PC-3 (cell line): ENCODE measurements around the gene IQSEC1. TPM values are rescaled to one million over a fixed set of nuclear protein-coding genes. Genes with fewer than 3 reads are reported as not detected.

Experiments
- ATAC-seq: fragments of 200-7000 bp; cut with Tn5 transposase; 2 replicates; pipeline ENCODE4 v1.9.1; 2020; ENCODE audit warnings: mild to moderate bottlenecking, moderate library complexity
- BruUV-seq: library from RNA; stranded (reverse); fragments of 400-500 nt; replicated peaks from 2 replicates; lab custom pipeline; 2021; lab: Mats Ljungman, UMichigan
- CTCF ChIA-PET: fragments of 300-600 bp; sonication (Branson Sonifier 250); formaldehyde crosslinking; loops from one replicate; lab custom pipeline; 2022; ENCODE audit warnings: antibody characterized with exemption; lab: Charles Lee
- POLR2A ChIA-PET: fragments of 300-600 bp; sonication (Branson Sonifier 250); formaldehyde crosslinking; loops from one replicate; lab custom pipeline; 2022; ENCODE audit warnings: antibody characterized with exemption; ENCODE audit not compliant: unreplicated experiment; lab: Charles Lee
- DNase-seq: peaks from one replicate; pipeline ENCODE4 v3.0.0-alpha.2; 2015
- H2AFZ ChIP-seq: fragments of 300-600 bp; sonication (generic); 2 replicates; pipeline ENCODE4 v1.6.0; 2016; ENCODE audit warnings: antibody characterized with exemption, low read length
- H3F3A ChIP-seq: fragments of 300-600 bp; sonication (generic); one replicate; pipeline ENCODE4 v1.6.0; 2017; ENCODE audit warnings: antibody characterized with exemption, low read length, control low read depth, mild to moderate bottlenecking; ENCODE audit not compliant: unreplicated experiment
- H3K27ac ChIP-seq: fragments of 300-600 bp; sonication (generic); 2 replicates; pipeline ENCODE4 v1.5.1; 2016; ENCODE audit warnings: mild to moderate bottlenecking, low read length
- H3K27me3 ChIP-seq: fragments of 300-600 bp; sonication (generic); 2 replicates; pipeline ENCODE4 v1.6.1; 2016; ENCODE audit warnings: low read length, mixed read lengths
- H3K36me3 ChIP-seq: fragments of 300-600 bp; sonication (generic); 2 replicates; pipeline ENCODE4 v1.6.1; 2016; ENCODE audit warnings: low read depth, mixed run types, low read length, mixed read lengths
- H3K4me1 ChIP-seq: fragments of 300-600 bp; sonication (generic); 2 replicates; pipeline ENCODE4 v1.5.1; 2016; ENCODE audit warnings: low read length; ENCODE audit not compliant: insufficient read depth
- H3K4me2 ChIP-seq: fragments of 300-600 bp; sonication (generic); 2 replicates; pipeline ENCODE4 v1.6.0; 2016; ENCODE audit warnings: low read length
- H3K4me3 ChIP-seq: fragments of 300-600 bp; sonication (generic); 2 replicates; pipeline ENCODE4 v1.5.1; 2016; ENCODE audit warnings: mild to moderate bottlenecking, low read length, mixed read lengths
- H3K79me2 ChIP-seq: fragments of 300-600 bp; sonication (generic); 2 replicates; pipeline ENCODE4 v1.6.1; 2017; ENCODE audit warnings: low read length, mixed read lengths
- H3K9ac ChIP-seq: fragments of 300-600 bp; sonication (generic); 2 replicates; pipeline ENCODE4 v1.6.0; 2016; ENCODE audit warnings: mild to moderate bottlenecking, low read length
- H3K9me2 ChIP-seq: fragments of 300-600 bp; sonication (generic); replicated peaks from 2 replicates; pipeline ENCODE4 v1.6.1; 2016; ENCODE audit warnings: mixed run types, low read length, mixed read lengths
- H3K9me3 ChIP-seq: fragments of 300-600 bp; sonication (generic); 2 replicates; pipeline ENCODE4 v1.6.1; 2016; ENCODE audit warnings: low read length, mixed read lengths
- H4K20me1 ChIP-seq: fragments of 300-600 bp; sonication (generic); 2 replicates; pipeline ENCODE4 v1.6.1; 2016; ENCODE audit warnings: low read length, mixed read lengths
- EZH2 ChIP-seq: fragments of 300-600 bp; sonication (generic); IDR thresholded peaks from one replicate; pipeline ENCODE4 v1.6.1; 2017; ENCODE audit warnings: antibody characterized with exemption, mild to moderate bottlenecking, low read length; ENCODE audit not compliant: unreplicated experiment
- EZH2phosphoT487 ChIP-seq: fragments of 300-600 bp; sonication (generic); IDR thresholded peaks from 2 replicates; pipeline ENCODE4 v1.6.1; 2018; ENCODE audit warnings: mild to moderate bottlenecking, antibody characterized with exemption, low read length, borderline replicate concordance
- intact Hi-C: fragments of 100-400 bp; cut with micrococcal nuclease; formaldehyde crosslinking; loops from 2 replicates; pipeline ENCODE4 v1.9.0; 2023
- total RNA-seq: library from RNA; depleted of rRNA; stranded (reverse); fragments of >200 nt; gene quantifications from 2 replicates; pipeline ENCODE4 v1.2.3, GENCODE V29; 2014
- TF ChIP-seq, protein P1 (sequence below): fragments of 300-600 bp; sonication (generic); conservative IDR thresholded peaks from 2 replicates; pipeline ENCODE4 v1.5.1; 2017; ENCODE audit warnings: antibody characterized with exemption, low read depth, mild to moderate bottlenecking, low read length

Gene IQSEC1
- total RNA-seq, 1 experiment from 2014 or later, result 37.9 TPM

- DNase-seq (no peak), ATAC-seq (no peak)
- H2AFZ ChIP-seq, result no peak overlapping the region
- POLR2A ChIA-PET, result no interaction called here
- H3K9ac ChIP-seq, result no peak overlapping the region
- H3F3A ChIP-seq, result no peaks in the 10 kb centered on the region
- no peak overlapping the region for H3K4me2 ChIP-seq
- H3K9me3 ChIP-seq, result no peaks in the 10 kb centered on the region
- H3K27ac ChIP-seq, result no peak overlapping the region
- H3K4me3 ChIP-seq, result no peak overlapping the region
- TF ChIP-seq, protein P1, sequence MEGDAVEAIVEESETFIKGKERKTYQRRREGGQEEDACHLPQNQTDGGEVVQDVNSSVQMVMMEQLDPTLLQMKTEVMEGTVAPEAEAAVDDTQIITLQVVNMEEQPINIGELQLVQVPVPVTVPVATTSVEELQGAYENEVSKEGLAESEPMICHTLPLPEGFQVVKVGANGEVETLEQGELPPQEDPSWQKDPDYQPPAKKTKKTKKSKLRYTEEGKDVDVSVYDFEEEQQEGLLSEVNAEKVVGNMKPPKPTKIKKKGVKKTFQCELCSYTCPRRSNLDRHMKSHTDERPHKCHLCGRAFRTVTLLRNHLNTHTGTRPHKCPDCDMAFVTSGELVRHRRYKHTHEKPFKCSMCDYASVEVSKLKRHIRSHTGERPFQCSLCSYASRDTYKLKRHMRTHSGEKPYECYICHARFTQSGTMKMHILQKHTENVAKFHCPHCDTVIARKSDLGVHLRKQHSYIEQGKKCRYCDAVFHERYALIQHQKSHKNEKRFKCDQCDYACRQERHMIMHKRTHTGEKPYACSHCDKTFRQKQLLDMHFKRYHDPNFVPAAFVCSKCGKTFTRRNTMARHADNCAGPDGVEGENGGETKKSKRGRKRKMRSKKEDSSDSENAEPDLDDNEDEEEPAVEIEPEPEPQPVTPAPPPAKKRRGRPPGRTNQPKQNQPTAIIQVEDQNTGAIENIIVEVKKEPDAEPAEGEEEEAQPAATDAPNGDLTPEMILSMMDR, result no peak
- TF ChIP-seq EZH2 (no peak), EZH2phosphoT487 (no peak)
- H3K27me3 ChIP-seq, result no peaks in the 10 kb centered on the region
- H3K36me3 ChIP-seq, result no peaks in the 10 kb centered on the region
- BruUV-seq, result no TSS peak
- CTCF ChIA-PET, result no interaction called here
- intact Hi-C loops, result loop anchor here (10.0 kb wide), 1 partner anchor 104 kb away; no protein-coding TSS in a partner anchor
- H3K9me2 ChIP-seq, result no peaks in the 10 kb centered on the region
- no peaks in the 10 kb centered on the region for H3K79me2 ChIP-seq
- no peaks in the 10 kb centered on the region for H4K20me1 ChIP-seq
- no peaks in the 10 kb centered on the region for H3K4me1 ChIP-seq
Measured at GRCh38 chr3:12998648-12999047, 74.6 kb downstream of the IQSEC1 start.

- intact Hi-C loops, result loop anchor here (10.0 kb wide), 1 partner anchor 103 kb away; no protein-coding TSS in a partner anchor
- no peak for DNase-seq
Measured at GRCh38 chr3:12997387-12997786, 75.8 kb downstream of the IQSEC1 start.

GRCh38 chr3:12996181-12996506 is 77.1 kb downstream of the IQSEC1 start:
- no peak overlapping the region for H3K4me3 ChIP-seq
- H2AFZ ChIP-seq, result no peak overlapping the region
- CTCF ChIA-PET, result no interaction called here
- DNase-seq, result no peak
- no peaks in the 10 kb centered on the region for H4K20me1 ChIP-seq
- H3K4me1 ChIP-seq, result peaks cover 15% of the 10 kb centered on the region
- no TSS peak for BruUV-seq
- H3K4me2 ChIP-seq, result no peak overlapping the region
- intact Hi-C loops, result loop anchor here (10.0 kb wide), 1 partner anchor 101 kb away; no protein-coding TSS in a partner anchor
- no peaks in the 10 kb centered on the region for H3K9me2 ChIP-seq
- POLR2A ChIA-PET, result no interaction called here
- H3K79me2 ChIP-seq, result no peaks in the 10 kb centered on the region
- H3K9ac ChIP-seq, result no peak overlapping the region
- no peak overlapping the region for H3K27ac ChIP-seq
- TF ChIP-seq EZH2 (no peak), EZH2phosphoT487 (no peak)
- TF ChIP-seq, protein P1, result no peak
- no peaks in the 10 kb centered on the region for H3K9me3 ChIP-seq
- no peaks in the 10 kb centered on the region for H3K36me3 ChIP-seq
- no peak for ATAC-seq
- H3K27me3 ChIP-seq, result no peaks in the 10 kb centered on the region
- no peaks in the 10 kb centered on the region for H3F3A ChIP-seq

More at GRCh38 chr3:12997387-12997786, 75.8 kb downstream of the IQSEC1 start:
- Histone ChIP-seq H3K9me2 (no peaks in the 10 kb centered on the region), H3K79me2 (no peaks in the 10 kb centered on the region), H3K27ac (no peak overlapping the region), H3K4me2 (no peak overlapping the region), H3K4me1 (peaks cover 7% of the 10 kb centered on the region), H2AFZ (no peak overlapping the region), H3K4me3 (no peak overlapping the region), H3F3A (no peaks in the 10 kb centered on the region), H3K27me3 (no peaks in the 10 kb centered on the region), H4K20me1 (no peaks in the 10 kb centered on the region), H3K9me3 (no peaks in the 10 kb centered on the region), H3K36me3 (no peaks in the 10 kb centered on the region), H3K9ac (no peak overlapping the region)
- ATAC-seq, result no peak
- ChIA-PET CTCF (no interaction called here), POLR2A (no interaction called here)
- BruUV-seq, result no TSS peak
- no peak for TF ChIP-seq EZH2phosphoT487
- TF ChIP-seq, protein P1, result no peak
- TF ChIP-seq EZH2, result no peak
